GM23248 (cell line): ENCODE data around the gene NAV2.

ENCODE experiments used
- EZH2 ChIP-seq: fragments of 200-600 bp; sonication (generic); IDR thresholded peaks from 2 replicates; pipeline ENCODE4 v1.6.1; 2018; ENCODE audit warnings: antibody characterized with exemption, mild to moderate bottlenecking; ENCODE audit not compliant: insufficient read depth, poor library complexity, severe bottlenecking
- EZH2phosphoT487 ChIP-seq: fragments of 200-600 bp; sonication (generic); IDR thresholded peaks from 2 replicates; pipeline ENCODE4 v1.6.1; 2018; ENCODE audit warnings: antibody characterized with exemption, moderate library complexity, mild to moderate bottlenecking, low read depth; ENCODE audit not compliant: insufficient read depth

DNA sequence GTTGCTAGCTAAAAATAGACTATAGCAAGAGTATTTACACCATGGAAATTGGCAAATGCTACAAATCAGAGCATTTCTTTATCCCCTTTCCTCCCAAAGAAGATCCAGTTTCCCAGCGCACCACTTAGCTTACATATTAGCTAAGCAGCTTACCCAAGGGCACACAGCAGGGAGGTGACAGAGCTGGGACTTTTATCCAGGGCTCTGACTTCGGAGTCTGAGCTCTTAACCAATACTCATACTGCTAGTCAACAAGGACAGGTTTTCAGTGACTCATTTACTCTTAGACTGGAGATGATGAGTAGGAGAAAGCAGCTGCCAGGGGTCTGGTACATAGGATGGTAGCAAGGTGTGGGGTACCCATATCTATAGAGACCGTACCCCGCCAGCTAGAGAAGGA lies 38.4 kb downstream of the NAV2 start:
- TF ChIP-seq EZH2 (no peak), EZH2phosphoT487 (no peak)
